SIG-M5 treated with dmso at 0.1 percent for 504 hours (cell line): ENCODE measurements around the gene ZFAND3.

Source experiments
- DNase-seq: peaks from one replicate; lab custom pipeline; 2025; ENCODE audit not compliant: unreplicated experiment; lab: John Stamatoyannopoulos, UW

The ZFAND3 gene

DNA sequence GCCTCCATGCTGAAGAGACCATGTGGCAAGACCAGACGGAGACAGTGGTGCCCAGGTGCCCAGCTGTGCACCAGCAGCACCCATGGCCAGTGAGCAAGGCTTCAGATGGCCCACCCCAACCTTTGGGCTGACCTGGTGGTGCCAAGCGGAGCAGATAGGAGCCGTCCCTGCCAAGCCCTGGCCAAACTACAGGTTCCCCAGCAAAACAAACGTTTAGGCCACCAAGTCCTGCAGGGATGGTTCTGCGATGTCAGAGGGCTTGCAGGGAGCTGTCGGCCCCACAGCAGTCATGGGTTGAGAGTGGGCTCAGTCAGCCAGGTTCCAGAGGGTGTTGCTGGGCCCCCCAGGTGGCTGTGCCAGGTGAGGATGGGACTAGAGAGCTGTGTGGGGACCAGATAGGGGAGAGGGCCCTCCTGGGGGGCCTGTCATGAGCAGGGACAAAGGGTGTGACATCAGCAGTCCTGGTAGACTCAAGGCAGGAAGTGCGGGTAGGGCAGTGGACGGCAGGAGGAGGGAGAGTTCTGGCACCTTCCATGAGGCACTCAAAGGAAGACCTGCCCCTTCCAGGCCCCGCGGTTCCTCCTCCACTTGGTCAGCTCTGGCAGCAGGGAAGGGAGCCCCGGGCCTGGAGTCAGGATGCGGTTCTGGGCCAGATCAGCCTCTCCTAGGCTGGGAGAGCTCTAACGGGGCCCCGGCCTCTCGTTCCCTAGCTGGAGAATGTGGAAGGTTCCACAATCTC, 342.4 kb downstream of the ZFAND3 start:
- DNase-seq: no peak

DNA sequence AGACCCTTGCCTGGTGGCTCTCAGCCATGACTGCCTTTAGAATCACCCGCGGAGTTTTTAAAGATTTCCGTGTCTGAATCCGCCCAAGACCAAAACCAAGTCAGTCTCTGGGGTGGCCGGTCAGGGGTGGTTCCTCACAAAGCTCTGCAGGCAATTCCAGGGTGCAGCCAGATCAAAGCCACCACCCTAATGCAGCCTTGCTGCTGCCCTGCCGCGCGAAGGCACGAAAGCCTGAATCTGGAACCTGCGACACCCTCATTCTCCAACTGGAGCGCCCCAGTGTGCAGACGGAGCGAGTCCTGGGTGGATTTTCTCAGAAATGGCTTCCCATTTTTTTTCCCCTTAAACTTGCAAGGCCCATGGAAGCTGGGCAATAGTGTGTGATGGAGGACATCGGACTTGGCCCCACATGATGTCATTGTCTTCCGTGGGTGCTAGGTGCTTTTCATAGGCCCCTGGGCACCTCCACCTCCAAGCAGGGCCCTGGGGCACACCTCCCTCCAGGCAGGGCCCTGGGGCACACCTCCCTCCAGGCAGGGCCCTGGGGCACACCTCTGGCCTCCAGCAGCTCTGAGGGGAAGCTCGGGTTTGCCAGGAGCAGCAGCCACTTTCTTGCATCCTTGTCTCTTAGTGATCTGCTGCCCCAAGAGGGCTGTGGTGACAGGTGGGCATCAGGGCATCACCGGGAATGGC, 343.1 kb downstream of the ZFAND3 start:
- no peak for DNase-seq

GRCh38 chr6:38163186-38164130, 343.9 kb downstream of the ZFAND3 start:
- DNase-seq: no peak

DNA sequence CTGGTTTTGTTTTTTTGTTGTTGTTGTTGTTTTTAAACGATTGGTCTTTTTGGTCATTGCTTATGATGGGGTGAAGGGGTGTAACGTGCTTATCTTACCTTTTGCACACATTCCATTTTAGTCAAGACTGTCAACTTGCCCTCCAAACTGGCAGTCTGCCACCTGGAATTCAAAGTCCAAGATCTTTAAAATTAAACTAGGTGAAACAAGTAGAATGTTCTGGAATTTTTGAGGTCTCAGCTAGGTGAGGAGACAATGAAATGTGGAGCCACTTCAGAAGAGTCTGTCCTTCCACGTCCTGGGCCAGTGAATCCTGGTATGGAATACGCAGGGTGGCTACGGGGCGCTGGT, 344.6 kb downstream of the ZFAND3 start:
- DNase-seq: no peak

DNA sequence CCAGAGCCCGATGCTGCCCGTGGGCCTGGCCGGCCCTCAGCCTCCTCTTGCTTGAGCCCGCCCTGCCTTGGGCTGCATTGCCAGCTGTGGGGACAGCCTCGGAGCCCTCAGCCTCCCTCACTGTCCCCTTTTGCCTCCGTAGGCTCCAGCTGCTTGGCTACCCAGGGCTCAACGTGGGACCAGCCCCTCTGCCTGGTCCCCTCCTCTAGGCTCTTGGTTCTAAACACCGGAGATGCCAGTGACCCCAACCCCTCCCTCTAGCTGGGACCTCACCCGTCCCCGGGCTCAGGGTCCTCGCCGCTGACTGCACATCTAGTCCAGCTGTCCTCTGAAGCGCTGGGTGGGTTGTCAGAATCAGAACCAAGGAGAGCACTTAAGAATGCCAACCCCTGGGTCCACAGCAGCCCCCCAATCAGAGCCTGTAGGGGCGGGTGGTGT, 345.2 kb downstream of the ZFAND3 start:
- DNase-seq: no peak

DNA sequence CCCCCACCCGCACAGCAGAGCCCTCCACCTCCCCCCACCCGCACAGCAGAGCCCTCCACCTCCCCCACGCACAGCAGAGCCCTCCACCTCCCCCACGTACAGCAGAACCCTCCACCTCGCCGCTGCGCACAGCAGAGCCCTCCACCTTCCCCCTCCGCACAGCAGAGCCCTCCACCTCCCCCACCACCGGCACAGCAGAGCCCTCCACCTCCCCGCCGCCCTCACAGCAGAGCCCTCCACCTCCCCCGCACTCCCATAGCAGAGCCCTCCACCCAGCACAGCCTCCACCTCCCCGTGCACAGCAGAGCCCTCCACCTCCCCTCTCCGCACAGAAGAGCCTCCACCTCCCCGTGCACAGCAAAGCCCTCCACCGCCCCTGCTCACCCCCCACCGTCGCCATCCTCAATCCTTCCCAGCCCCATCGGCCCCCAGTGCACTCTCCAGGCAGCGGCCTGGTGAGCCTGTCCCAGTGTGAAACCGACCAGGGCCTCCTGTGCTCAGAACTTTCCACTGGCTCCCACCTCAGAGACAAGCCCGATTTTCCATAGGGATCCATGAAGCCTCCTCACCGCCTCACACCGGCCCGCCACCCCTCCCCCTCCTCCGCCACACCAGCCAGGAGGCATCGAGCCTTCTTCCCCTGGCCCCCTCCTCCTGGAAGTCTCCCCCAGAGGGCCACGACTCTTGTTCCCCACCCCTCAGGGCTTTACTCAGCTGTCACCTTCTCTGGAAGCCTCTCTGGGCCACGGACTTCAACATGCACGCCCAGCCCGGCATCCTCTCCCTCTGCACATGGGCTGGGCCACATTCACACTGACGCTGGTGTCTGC, 347.1 kb downstream of the ZFAND3 start:
- no peak for DNase-seq

GRCh38 chr6:38167598-38167997, 348.1 kb downstream of the ZFAND3 start:
- DNase-seq: no peak

DNA sequence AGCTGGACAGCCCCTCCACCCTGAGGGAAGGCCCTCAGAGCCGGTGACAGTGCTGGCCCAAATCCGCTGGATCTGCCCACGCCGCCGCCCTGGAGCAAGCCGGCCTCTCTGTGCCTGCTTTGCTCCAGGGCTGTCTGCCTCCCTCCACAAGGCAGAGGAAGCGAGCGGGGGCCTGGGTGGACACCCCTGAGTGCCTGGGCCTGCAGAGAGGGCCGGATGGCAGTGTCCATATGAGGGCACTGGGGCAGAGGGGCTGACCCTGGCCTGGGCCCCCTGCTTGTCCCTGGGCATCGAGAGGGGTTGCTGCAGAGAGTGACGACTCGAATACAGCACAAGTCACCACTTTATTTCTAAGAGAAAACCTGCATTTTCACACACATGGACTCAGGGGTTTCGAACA, 348.6 kb downstream of the ZFAND3 start:
- no peak for DNase-seq

DNA sequence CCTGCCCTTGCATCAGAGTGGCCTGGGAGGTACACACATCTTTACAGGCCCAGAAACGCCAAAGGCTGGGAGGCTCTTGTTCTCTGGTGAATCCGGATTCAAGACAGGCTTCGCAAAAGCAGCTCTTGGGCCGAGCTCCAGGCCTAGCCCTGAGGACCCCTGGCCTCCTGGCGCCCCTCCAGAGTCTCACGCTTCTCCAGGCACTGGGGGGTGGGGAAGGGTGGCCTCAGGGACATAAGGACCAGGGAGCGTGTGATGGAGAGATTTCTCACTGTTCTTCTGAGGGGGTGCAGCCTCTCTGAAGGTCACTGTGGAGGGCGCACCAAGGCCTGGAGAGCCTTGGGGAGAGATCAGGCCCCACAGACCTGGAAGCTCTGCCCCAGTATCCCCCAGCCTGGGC, 349.2 kb downstream of the ZFAND3 start:
- no peak for DNase-seq

DNA sequence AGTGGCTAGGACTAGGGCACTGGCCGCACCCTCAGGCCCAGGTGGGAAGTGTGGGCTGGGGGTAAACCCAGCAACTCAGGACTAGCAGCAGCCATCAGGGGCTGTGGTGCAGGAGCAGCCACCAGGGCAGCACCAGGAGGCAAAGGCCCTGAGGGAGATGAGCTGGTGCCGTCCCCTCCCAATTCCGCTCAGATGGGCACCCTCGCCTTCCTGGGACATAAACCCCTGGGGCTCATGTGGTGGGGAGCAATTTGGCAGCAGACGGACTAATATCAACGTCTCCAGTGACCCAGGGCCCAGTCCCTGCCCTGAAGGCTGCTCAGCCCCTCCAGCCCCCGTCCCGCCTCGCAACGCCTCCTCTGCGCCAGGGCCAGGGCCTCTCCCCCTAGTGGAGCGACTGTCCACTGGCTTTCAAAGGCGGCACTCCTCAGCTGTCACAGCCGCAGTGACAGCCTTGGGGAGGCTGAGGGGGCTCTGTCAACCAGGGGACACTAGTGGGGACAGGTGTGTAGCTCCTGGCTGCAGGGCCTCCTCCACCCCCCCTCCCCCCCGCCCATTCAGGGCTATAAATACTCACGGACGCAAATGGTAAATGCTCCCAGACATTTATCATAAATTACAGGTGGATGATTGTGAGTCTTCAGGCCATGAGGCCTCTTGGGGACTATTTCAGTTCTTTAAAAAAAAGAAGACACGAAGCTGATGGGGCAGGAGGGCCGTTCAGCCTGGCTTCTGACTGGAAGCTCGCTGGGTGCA, 349.9 kb downstream of the ZFAND3 start:
- DNase-seq: no peak

- DNase-seq: no peak
Measured at GRCh38 chr6:38169977-38170526, 350.5 kb downstream of the ZFAND3 start.

DNA sequence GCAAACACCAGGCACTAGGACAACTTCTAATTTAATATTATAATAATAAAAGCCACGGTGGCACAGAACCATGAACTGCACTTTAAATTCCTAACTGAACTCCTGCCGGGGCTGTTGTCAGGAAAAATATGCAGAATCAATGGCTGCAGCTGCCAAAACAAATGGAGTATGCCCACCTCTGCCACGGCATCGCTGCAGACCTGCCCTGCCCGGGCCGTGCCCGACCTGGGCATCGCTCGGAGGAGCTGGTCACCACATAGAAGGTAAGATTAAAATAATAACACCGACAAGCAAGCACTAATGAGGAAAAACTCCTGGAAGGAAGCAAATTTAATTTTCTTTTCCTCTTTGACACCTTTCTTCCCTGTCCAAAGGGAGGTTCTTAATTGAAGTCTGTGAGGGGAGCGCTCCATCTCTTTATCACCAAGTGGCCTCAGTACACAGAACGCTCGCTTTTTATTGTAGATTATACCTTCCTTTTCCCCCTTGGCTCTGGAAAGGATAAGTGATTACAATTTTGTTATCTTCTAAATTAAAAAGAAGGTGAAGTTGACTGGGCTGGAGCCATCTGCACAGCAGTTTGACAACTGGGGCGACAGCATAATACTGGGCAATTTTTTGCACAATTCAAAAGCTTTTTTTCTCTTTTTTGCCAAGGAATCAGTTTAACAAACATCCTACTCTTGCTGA, 351.3 kb downstream of the ZFAND3 start:
- no peak for DNase-seq

DNA sequence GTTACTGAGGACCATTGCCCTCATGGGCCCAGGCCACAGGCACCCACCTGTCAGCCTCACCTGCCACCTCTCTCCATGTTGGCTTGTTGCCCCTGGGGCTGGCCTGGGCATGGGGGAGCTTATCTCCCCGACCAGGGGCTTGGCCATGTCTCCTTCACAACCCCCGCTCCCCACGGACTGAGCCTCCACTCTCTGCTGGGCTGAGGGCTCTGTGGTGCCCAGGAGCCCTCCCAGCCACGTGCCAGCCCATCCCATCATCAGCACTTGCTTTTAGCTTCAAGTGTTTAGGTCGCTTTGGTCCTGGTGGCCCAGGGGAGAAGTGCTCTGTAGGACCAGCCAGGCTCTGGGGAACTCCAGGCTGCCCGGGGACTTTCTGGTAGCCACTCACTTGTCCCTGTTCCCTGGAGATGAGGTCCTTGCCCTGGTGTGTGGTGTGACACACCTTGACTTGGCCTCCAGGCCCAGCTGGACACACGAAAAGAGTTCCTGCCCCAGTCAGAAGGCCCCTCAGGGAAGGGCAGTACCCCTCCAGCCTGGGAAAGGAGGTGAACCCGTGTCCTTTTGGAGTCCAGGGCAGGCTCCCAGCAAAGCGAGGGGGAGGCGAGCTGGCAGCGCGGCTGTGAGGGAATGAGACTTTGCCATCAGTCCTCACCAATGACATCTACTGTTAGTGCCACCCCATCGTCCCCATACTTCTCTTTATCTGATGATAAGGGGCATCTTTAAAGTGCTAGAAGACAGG, 352.6 kb downstream of the ZFAND3 start:
- DNase-seq: no peak

GRCh38 chr6:38172739-38173410, 353.3 kb downstream of the ZFAND3 start:
- DNase-seq: no peak

- DNase-seq: no peak
Measured at GRCh38 chr6:38173909-38174308, 354.4 kb downstream of the ZFAND3 start.

GRCh38 chr6:38174315-38174714, 354.8 kb downstream of the ZFAND3 start:
- no peak for DNase-seq

DNA sequence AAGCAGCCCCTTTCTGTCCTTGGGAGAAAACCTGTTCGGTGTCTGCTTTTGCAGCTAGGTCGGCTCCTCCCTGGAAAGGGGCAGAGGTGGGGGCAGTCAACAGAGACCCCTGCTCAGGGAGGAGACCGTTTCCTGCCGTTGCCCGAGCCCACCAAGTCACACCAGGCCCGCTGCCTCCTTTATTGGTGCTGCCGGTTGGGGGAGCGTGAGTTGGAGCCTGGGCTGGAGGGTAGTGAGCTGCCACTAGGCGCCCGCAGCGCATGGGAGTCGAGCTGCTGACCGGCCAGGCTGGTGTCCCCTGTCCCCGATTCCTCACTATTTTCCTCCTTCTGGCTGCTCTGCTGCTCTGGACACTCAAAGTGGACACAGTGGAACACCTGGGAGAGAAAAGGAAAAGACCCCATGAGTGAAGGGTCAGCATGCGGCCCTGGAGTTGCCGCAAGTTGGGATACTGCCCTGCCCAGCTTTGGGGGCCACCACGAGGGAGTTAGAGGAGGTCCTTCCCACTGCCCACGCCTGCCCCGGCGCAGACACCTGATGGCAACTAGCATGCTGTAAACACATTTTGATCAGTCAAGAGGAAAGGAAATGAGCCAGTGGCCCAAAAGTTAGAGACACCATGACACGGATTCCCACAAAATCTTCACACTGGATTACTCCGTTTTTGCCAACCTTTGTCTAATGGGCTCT, 355.4 kb downstream of the ZFAND3 start:
- no peak for DNase-seq
